Prostate gland (tissue), 2 donors: ENCODE results near the gene SMIM43.

Source experiments
- CTCF ChIP-seq, 4 experiments: fragments of 200-600 bp in 2 of 4; fragments of 450-650 bp in 2 of 4; sonication (generic) in 2 of 4; IDR thresholded peaks; 1 replicate in 3 of 4; 2 replicates in 1 of 4; pipeline ENCODE4 v1.5.1; 2016 to 2019; ENCODE audit warnings: antibody characterized with exemption in 4 of 4, mild to moderate bottlenecking in 2 of 4, moderate library complexity in 2 of 4
- POLR2A ChIP-seq: fragments of 450-650 bp; IDR thresholded peaks from one replicate; pipeline ENCODE4 v1.6.1; 2016; ENCODE audit warnings: antibody characterized with exemption, mild to moderate bottlenecking
- POLR2AphosphoS5 ChIP-seq: sonication (generic); formaldehyde crosslinking; IDR thresholded peaks from one replicate; pipeline ENCODE4 v1.6.1; 2017; ENCODE audit warnings: antibody characterized with exemption

- TF ChIP-seq CTCF (IDR thresholded peaks at IDR 0.05), result no peak
- no peak for TF ChIP-seq POLR2A
- no peak for TF ChIP-seq POLR2AphosphoS5
These were observed 47.2 kb downstream of the SMIM43 start for GRCh38 chr4:121717680-121718237.
